Measurements from ENCODE around the gene HAL. TPM values are rescaled to one million over a fixed set of nuclear protein-coding genes. Genes with fewer than 3 reads are reported as not detected.

HAL gene
- 1.3 and 1.8 TPM in 2 replicates for total RNA-seq
- polyA plus RNA-seq: 0.91 and 1.7 TPM in 2 replicates

GRCh38 chr12:95996034-95996658, at the start of gene HAL:
Gene HAL, minus strand, starts transcription at chr12:95996344. Its CDS starts 434 bp downstream, at chr12:95995910.
- TF ChIP-seq EZH2 (IDR thresholded peaks at IDR 0.05; ENCODE audit: borderline replicate concordance) (no peak), EZH2phosphoT487 (IDR thresholded peaks at IDR 0.05; ENCODE audit: low read depth, severe bottlenecking, unreplicated experiment) (no peak), CTCF (IDR thresholded peaks at IDR 0.05; ENCODE audit: poor library complexity) (no peak)
- no peaks in the 10 kb centered on the region for H3K27me3 ChIP-seq
- peak; percentile 52 for DNase-seq (ENCODE audit: low spot score)
- H3K36me3 ChIP-seq (replicated peaks; ENCODE audit: insufficient read depth, low read depth): no peaks in the 10 kb centered on the region
- H3K9me2 ChIP-seq (replicated peaks; ENCODE audit: insufficient read depth): no peaks in the 10 kb centered on the region
- no peaks in the 10 kb centered on the region for H3K79me2 ChIP-seq
- no peaks in the 10 kb centered on the region for H3K4me1 ChIP-seq (ENCODE audit: insufficient read depth)
- H2AFZ ChIP-seq: no peak within 1 kb of the TSS
- no peaks in the 10 kb centered on the region for H4K20me1 ChIP-seq (ENCODE audit: insufficient read depth, poor library complexity, severe bottlenecking)
- H3K27ac ChIP-seq: peak within 1 kb of the TSS; percentile 57
- 59% methylated on average over 7 of the region's 7 CpGs for WGBS (ENCODE audit: low lambda C conversion rate, missing lambda C conversion rate)
- H3K4me2 ChIP-seq: no peak within 1 kb of the TSS
- no peak within 1 kb of the TSS for H3K4me3 ChIP-seq
- no peaks in the 10 kb centered on the region for H3K9me3 ChIP-seq (ENCODE audit: low read depth)

GRCh38 chr12:96045566-96045965, 49.4 kb upstream of the HAL start:
- Histone ChIP-seq H3K27ac (no peak overlapping the region), H4K20me1 (ENCODE audit: insufficient read depth, poor library complexity, severe bottlenecking) (no peaks in the 10 kb centered on the region), H3K27me3 (no peaks in the 10 kb centered on the region), H3K9me3 (ENCODE audit: low read depth) (no peaks in the 10 kb centered on the region), H3K4me1 (ENCODE audit: insufficient read depth) (peaks cover 10% of the 10 kb centered on the region), H3K4me3 (no peak overlapping the region), H3K9me2 (replicated peaks; ENCODE audit: insufficient read depth) (no peaks in the 10 kb centered on the region), H3K4me2 (no peak overlapping the region), H2AFZ (no peak overlapping the region), H3K36me3 (replicated peaks; ENCODE audit: insufficient read depth, low read depth) (no peaks in the 10 kb centered on the region), H3K79me2 (no peaks in the 10 kb centered on the region)
- TF ChIP-seq EZH2phosphoT487 (IDR thresholded peaks at IDR 0.05; ENCODE audit: low read depth, severe bottlenecking, unreplicated experiment) (no peak), CTCF (IDR thresholded peaks at IDR 0.05; ENCODE audit: poor library complexity) (no peak), EZH2 (IDR thresholded peaks at IDR 0.05; ENCODE audit: borderline replicate concordance) (no peak)
- 97% methylated on average over 7 of the region's 7 CpGs for WGBS (ENCODE audit: low lambda C conversion rate, missing lambda C conversion rate)
- no peak for DNase-seq (ENCODE audit: low spot score)

GRCh38 chr12:96044943-96045290, 48.8 kb upstream of the HAL start:
- Histone ChIP-seq H3K4me1 (ENCODE audit: insufficient read depth) (peaks cover 10% of the 10 kb centered on the region), H4K20me1 (ENCODE audit: insufficient read depth, poor library complexity, severe bottlenecking) (no peaks in the 10 kb centered on the region), H3K79me2 (no peaks in the 10 kb centered on the region), H3K27ac (no peak overlapping the region), H3K36me3 (replicated peaks; ENCODE audit: insufficient read depth, low read depth) (no peaks in the 10 kb centered on the region), H2AFZ (no peak overlapping the region), H3K4me3 (no peak overlapping the region), H3K9me2 (replicated peaks; ENCODE audit: insufficient read depth) (no peaks in the 10 kb centered on the region), H3K4me2 (no peak overlapping the region), H3K27me3 (no peaks in the 10 kb centered on the region), H3K9me3 (ENCODE audit: low read depth) (no peaks in the 10 kb centered on the region)
- WGBS (ENCODE audit: low lambda C conversion rate, missing lambda C conversion rate): 94% methylated on average over 2 of the region's 2 CpGs
- no peak for DNase-seq (ENCODE audit: low spot score)
- TF ChIP-seq CTCF (IDR thresholded peaks at IDR 0.05; ENCODE audit: poor library complexity) (no peak), EZH2phosphoT487 (IDR thresholded peaks at IDR 0.05; ENCODE audit: low read depth, severe bottlenecking, unreplicated experiment) (no peak), EZH2 (IDR thresholded peaks at IDR 0.05; ENCODE audit: borderline replicate concordance) (no peak)
